Psoas muscle (tissue), 8 donors: Measurements from ENCODE around the gene ROBO2. TPM values are rescaled to one million over a fixed set of nuclear protein-coding genes. Genes with fewer than 3 reads are reported as not detected.

Experiments used
- ATAC-seq, 4 donors: fragments of 200-7000 bp; cut with Tn5 transposase; one replicate each; pipeline ENCODE4 v1.9.1; 2020; ENCODE audit warnings: moderate library complexity in 3 of 4, mild to moderate bottlenecking in 2 of 4
- DNase-seq, 2 donors: peaks; one replicate each; pipeline ENCODE4 v3.0.0-alpha.2; 2020
- H3K27ac ChIP-seq: fragments of 200-600 bp; one replicate; pipeline ENCODE4 v1.8.0; 2022
- H3K27me3 ChIP-seq, 3 donors: fragments of 200-600 bp in 1 of 3; one replicate each; pipeline versions ENCODE4 v1.6.1 to v1.8.0; 2013 to 2022; ENCODE audit warnings: low read length in 2 of 3, mild to moderate bottlenecking in 2 of 3, moderate library complexity in 1 of 3; ENCODE audit not compliant: insufficient read depth in 3 of 3
- H3K36me3 ChIP-seq, 2 donors: fragments of 200-600 bp in 1 of 2; one replicate each; pipeline versions ENCODE4 v1.6.1 to v1.8.0; 2013 to 2022; ENCODE audit warnings: low read depth in 1 of 2, mild to moderate bottlenecking in 1 of 2, moderate library complexity in 1 of 2; ENCODE audit not compliant: insufficient read depth in 1 of 2
- H3K4me1 ChIP-seq: fragments of 200-600 bp; one replicate; pipeline ENCODE4 v1.8.0; 2022
- H3K4me3 ChIP-seq: fragments of 200-600 bp; one replicate; pipeline ENCODE4 v1.8.0; 2022; ENCODE audit warnings: mild to moderate bottlenecking
- H3K9me3 ChIP-seq: fragments of 200-600 bp; one replicate; pipeline ENCODE4 v1.8.0; 2022
- CTCF ChIP-seq: fragments of 200-600 bp; IDR thresholded peaks from one replicate; pipeline ENCODE4 v1.8.0; 2022; ENCODE audit warnings: antibody characterized with exemption
- WGBS, 3 donors: extraction: QIAGEN DNeasy Blood & Tissue Kit; methylation state at CpG; one replicate each; pipeline versions ENCODE4 v1.1.6 to v1.1.7; 2013; 5-methylcytosine and 5-hydroxymethylcytosine counted together
- intact Hi-C, 2 donors: fragments of 100-400 bp; cut with DNase I; formaldehyde crosslinking; loops; one replicate each; pipeline versions ENCODE4 v1.11.0 to v1.14.2; 2022
- polyA plus RNA-seq, 3 donors: library from polyadenylated mRNA; stranded (reverse); fragments of 200-250 nt; gene quantifications; one replicate each; pipeline ENCODE4 v1.2.3, GENCODE V29; 2013
- total RNA-seq, 4 donors: library from RNA; stranded (reverse); fragmentation: NEBNext Ultra II Directional in 2 of 4; extraction: Animal tissue kit (Norgen Biotek cat#: 25700) in 2 of 4; gene quantifications; one replicate each; pipeline versions ENCODE4 v1.2.1 to v1.2.4, GENCODE V29; 2021 to 2023
- donor health status: healthy with polysubstance abuse.
- donor health status: DM: no; HTN: no; CAD: no; lungs with moderate emphysema.
- donor health status: Bipolar disorder and iron deficiency.
- donor health status: healthy.
- donor health status: DM: yes; HTN: yes; CAD: no.
- donor health status: DM: no; HTN: no; CAD: no.
- donor health status: DM: no; HTN: no; CAD: no.
- donor health status: DM: yes; HTN: yes; CAD: no.

ROBO2 gene
- total and polyA plus RNA-seq, 7 donors: 0.03 to 0.39 (median 0.09) TPM; not detected in 1

GRCh38 chr3:77026904-77027634, 12.8 kb upstream of the ROBO2 start:
- DNase-seq (no peak), ATAC-seq (no peak)
- Histone ChIP-seq H3K36me3 (no peaks in the 10 kb centered on the region), H3K27me3 (no peaks in the 10 kb centered on the region), H3K27ac (no peak overlapping the region), H3K4me1 (no peaks in the 10 kb centered on the region), H3K9me3 (no peaks in the 10 kb centered on the region), H3K4me3 (no peak overlapping the region)
- intact Hi-C loops: no loop called here
- 61 to 79% (median 75%) methylated on average over 5 of the region's 5 CpGs for WGBS, 3 donors
- no peak for TF ChIP-seq CTCF

GRCh38 chr3:77028005-77028404, 11.9 kb upstream of the ROBO2 start:
- Histone ChIP-seq H3K9me3 (no peaks in the 10 kb centered on the region), H3K27me3 (no peaks in the 10 kb centered on the region), H3K4me1 (no peaks in the 10 kb centered on the region), H3K27ac (no peak overlapping the region), H3K4me3 (no peak overlapping the region), H3K36me3 (no peaks in the 10 kb centered on the region)
- 16 to 39% (median 21%) methylated on average over 2 of the region's 2 CpGs for WGBS, 3 donors
- intact Hi-C loops: no loop called here
- no peak for TF ChIP-seq CTCF
- ATAC-seq: no peak
- DNase-seq: no peak

- peak; percentile 31 to 62 for DNase-seq
- peak; percentile 37 to 96 (median 84) for ATAC-seq
- H3K4me3 ChIP-seq: peak overlapping the region; percentile 56
- peak; percentile 39 for TF ChIP-seq CTCF
- WGBS, 3 donors: 0 to 1% (median 1%) methylated on average over 21 of the region's 21 CpGs
- no peaks in the 10 kb centered on the region for H3K36me3 ChIP-seq
- H3K4me1 ChIP-seq: no peaks in the 10 kb centered on the region
- H3K9me3 ChIP-seq: no peaks in the 10 kb centered on the region
- intact Hi-C loops: loop anchor here (2.0 to 10.0 kb wide), 4 partner anchors 216 to 1606 kb away; no protein-coding TSS in a partner anchor
- no peak overlapping the region for H3K27ac ChIP-seq
- peaks cover 0 to 46% (median 7%) of the 10 kb centered on the region in 3 donors for H3K27me3 ChIP-seq
These were observed 1.4 kb upstream of the ROBO2 start for GRCh38 chr3:77038468-77038929.

- WGBS, 3 donors: 1% methylated on average over 31 to 33 of the region's 33 CpGs
- Histone ChIP-seq H3K4me3 (peak overlapping the region; percentile 56), H3K27ac (no peak overlapping the region), H3K9me3 (no peaks in the 10 kb centered on the region), H3K36me3 (no peaks in the 10 kb centered on the region), H3K27me3 (peaks cover 0 to 46% (median 7%) of the 10 kb centered on the region in 3 donors), H3K4me1 (no peaks in the 10 kb centered on the region)
- no peak for TF ChIP-seq CTCF
- intact Hi-C loops: loop anchor here (2.0 to 10.0 kb wide), 4 partner anchors 216 to 1606 kb away; no protein-coding TSS in a partner anchor
- DNase-seq (no peak), ATAC-seq (peak in 1 of 4 donors; percentile 30)
These were observed 831 bp upstream of the ROBO2 start for GRCh38 chr3:77038930-77039605.
